Endothelial cell (in vitro differentiated cells): ENCODE results near the gene GNG12. TPM values are rescaled to one million over a fixed set of nuclear protein-coding genes. Genes with fewer than 3 reads are reported as not detected.

ENCODE experiments used
- DNase-seq: peaks from one replicate; pipeline ENCODE4 v3.0.0; 2021; ENCODE audit warnings: low spot score
- H3K27ac Mint-ChIP-seq: one replicate; pipeline ENCODE4 v1.8.0; 2021; ENCODE audit warnings: mixed read lengths, inconsistent platforms; ENCODE audit not compliant: unreplicated experiment
- H3K27me3 Mint-ChIP-seq: one replicate; pipeline ENCODE4 v1.8.0; 2021; ENCODE audit warnings: mild to moderate bottlenecking, moderate library complexity, mixed read lengths, inconsistent platforms; ENCODE audit not compliant: unreplicated experiment
- H3K36me3 Mint-ChIP-seq: one replicate; pipeline ENCODE4 v1.8.0; 2021; ENCODE audit warnings: mild to moderate bottlenecking, low read depth, mixed read lengths, inconsistent platforms; ENCODE audit not compliant: unreplicated experiment
- H3K4me1 Mint-ChIP-seq: one replicate; pipeline ENCODE4 v1.8.0; 2021; ENCODE audit warnings: mild to moderate bottlenecking, mixed read lengths, inconsistent platforms; ENCODE audit not compliant: unreplicated experiment
- H3K4me3 Mint-ChIP-seq: one replicate; pipeline ENCODE4 v1.8.0; 2021; ENCODE audit warnings: mild to moderate bottlenecking, mixed read lengths, inconsistent platforms; ENCODE audit not compliant: unreplicated experiment
- H3K9me3 Mint-ChIP-seq: one replicate; pipeline ENCODE4 v1.8.0; 2021; ENCODE audit warnings: mixed read lengths, inconsistent platforms; ENCODE audit not compliant: unreplicated experiment
- total RNA-seq: library from RNA; stranded (reverse); fragmentation: NEBNext Ultra II Directional; extraction: Animal tissue kit (Norgen Biotek cat#: 25700); gene quantifications from one replicate; pipeline ENCODE4 v1.2.1, GENCODE V29; 2021; ENCODE audit not compliant: unreplicated experiment
- TF ChIP-seq, protein P1 (sequence below): fragments of 200-600 bp; sonication (generic); IDR thresholded peaks from one replicate; pipeline ENCODE4 v1.5.0; 2021; ENCODE audit warnings: antibody characterized with exemption; ENCODE audit not compliant: unreplicated experiment

The GNG12 gene
- total RNA-seq, 1 donor from 2014 or later, result 26.2 TPM

DNA sequence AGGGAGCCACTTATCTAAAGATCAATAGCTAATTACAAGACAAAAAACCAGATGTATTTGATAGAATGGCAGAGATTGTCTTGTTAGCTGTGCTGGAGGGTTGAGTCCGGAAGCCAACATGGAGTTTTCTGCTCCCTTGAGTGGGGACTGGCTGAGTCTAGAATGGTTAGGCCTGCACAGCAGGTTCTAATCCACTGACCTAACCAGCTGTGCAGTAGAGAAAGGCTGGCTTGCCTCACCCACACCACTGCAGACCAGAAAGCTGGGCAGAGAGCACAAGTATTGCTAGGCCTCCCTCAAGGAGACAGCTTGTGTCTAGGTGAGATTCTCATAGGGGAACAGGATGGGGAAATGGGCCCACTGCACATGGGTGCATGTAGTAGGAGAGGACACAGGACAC lies 11.7 kb upstream of the GNG12 start:
- TF ChIP-seq, protein P1, sequence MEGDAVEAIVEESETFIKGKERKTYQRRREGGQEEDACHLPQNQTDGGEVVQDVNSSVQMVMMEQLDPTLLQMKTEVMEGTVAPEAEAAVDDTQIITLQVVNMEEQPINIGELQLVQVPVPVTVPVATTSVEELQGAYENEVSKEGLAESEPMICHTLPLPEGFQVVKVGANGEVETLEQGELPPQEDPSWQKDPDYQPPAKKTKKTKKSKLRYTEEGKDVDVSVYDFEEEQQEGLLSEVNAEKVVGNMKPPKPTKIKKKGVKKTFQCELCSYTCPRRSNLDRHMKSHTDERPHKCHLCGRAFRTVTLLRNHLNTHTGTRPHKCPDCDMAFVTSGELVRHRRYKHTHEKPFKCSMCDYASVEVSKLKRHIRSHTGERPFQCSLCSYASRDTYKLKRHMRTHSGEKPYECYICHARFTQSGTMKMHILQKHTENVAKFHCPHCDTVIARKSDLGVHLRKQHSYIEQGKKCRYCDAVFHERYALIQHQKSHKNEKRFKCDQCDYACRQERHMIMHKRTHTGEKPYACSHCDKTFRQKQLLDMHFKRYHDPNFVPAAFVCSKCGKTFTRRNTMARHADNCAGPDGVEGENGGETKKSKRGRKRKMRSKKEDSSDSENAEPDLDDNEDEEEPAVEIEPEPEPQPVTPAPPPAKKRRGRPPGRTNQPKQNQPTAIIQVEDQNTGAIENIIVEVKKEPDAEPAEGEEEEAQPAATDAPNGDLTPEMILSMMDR, result no peak
- H3K27me3 Mint-ChIP-seq, result peaks cover 2% of the 10 kb centered on the region
- H3K4me3 Mint-ChIP-seq, result no peak overlapping the region
- DNase-seq, result no peak
- H3K36me3 Mint-ChIP-seq, result no peaks in the 10 kb centered on the region
- H3K4me1 Mint-ChIP-seq, result peaks cover under 1% of the 10 kb centered on the region
- no peak overlapping the region for H3K27ac Mint-ChIP-seq
- H3K9me3 Mint-ChIP-seq, result no peaks in the 10 kb centered on the region

DNA sequence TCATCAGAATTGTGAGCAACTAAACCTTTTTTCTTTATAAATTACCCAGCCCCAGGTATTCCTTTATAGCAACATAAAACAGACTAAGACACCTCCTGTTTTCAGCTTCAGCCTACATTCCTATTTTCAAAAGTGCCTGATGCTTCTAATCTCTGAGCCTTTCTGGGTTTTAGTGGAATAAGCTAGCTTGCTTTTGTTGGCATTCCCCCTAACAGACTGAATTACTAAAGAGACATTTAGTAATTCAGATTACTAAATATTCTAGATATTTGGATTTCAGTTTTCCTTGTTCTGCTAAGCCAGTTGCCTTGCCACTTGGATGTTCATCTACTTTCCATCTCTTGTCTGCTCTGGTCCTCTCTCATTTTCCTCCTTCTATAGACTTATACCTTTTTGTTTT lies 10.5 kb upstream of the GNG12 start:
- Mint-ChIP-seq H3K27ac (no peak overlapping the region), H3K36me3 (no peaks in the 10 kb centered on the region), H3K9me3 (no peaks in the 10 kb centered on the region), H3K4me1 (peaks cover 6% of the 10 kb centered on the region), H3K27me3 (no peaks in the 10 kb centered on the region), H3K4me3 (no peak overlapping the region)
- TF ChIP-seq, protein P1, result no peak
- no peak for DNase-seq

DNA sequence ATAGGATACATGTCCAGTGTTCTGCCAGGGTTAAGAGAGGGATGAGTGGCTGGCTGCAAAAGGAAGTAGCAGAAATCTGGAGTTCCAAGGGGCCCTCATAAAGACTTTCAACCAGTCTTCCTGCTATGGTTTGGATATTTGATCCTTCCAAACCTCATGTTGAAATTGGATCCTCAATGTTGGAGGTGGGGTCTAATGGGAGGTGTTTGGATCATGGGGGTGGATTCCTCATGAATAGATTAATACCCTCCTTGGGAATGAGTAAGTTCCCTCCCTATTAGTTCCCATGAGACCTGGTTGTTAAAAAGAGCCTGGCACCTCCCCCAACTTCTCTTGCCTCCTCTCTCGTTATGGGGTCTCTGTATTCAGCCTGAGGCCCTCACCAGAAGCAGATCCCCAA lies 10.1 kb upstream of the GNG12 start:
- DNase-seq, result no peak
- no peaks in the 10 kb centered on the region for H3K27me3 Mint-ChIP-seq

DNA sequence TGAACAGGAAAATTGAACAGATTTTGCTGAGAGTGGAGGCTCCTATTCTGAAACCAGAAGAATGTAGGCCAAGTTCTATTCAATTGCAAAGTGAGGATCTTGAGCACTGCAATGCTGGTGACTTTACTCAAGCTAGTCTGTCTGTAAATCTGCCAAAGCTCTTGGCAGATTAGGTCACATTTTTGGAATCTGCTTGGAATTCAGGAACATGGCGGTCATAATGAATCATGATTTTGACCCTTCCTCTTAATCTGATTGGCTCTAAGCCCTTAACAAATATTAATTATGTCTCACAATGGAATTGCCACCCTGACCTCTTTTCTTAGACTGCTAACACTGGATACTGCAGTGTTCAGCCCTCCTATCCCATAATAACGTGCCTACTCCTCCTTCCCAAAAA lies 7.2 kb upstream of the GNG12 start:
- Mint-ChIP-seq H3K27me3 (peaks cover 2% of the 10 kb centered on the region), H3K36me3 (no peaks in the 10 kb centered on the region), H3K27ac (no peak overlapping the region), H3K4me3 (no peak overlapping the region), H3K9me3 (no peaks in the 10 kb centered on the region), H3K4me1 (peaks cover 10% of the 10 kb centered on the region)
- TF ChIP-seq, protein P1, result no peak
- DNase-seq, result no peak

More for the DNA sequence above, 10.1 kb upstream of the GNG12 start:
- Mint-ChIP-seq H3K36me3 (no peaks in the 10 kb centered on the region), H3K27ac (no peak overlapping the region), H3K4me3 (no peak overlapping the region), H3K4me1 (peaks cover 6% of the 10 kb centered on the region), H3K9me3 (no peaks in the 10 kb centered on the region)
- TF ChIP-seq, protein P1, result no peak

DNA sequence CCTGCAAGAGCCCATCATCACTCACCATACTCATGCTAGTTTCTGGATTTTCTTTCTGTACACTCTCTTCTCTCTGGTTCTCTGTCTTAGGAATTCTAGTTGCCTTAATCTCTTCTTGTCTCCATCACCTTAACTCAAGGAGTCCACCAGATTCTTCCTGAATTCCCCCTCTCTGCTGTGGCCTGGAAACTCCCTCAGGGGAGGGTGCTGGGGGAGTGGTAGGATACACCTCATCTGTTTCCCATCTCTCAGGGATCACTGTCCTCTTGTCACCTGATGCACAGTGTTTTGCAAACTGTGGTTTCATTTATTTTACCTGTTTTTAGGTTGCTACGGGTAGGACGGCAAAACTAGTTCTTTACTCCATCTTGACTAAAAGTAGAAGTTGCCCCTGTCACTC lies 6.6 kb upstream of the GNG12 start:
- H3K9me3 Mint-ChIP-seq, result no peaks in the 10 kb centered on the region
- H3K27ac Mint-ChIP-seq, result no peak overlapping the region
- peaks cover 2% of the 10 kb centered on the region for H3K27me3 Mint-ChIP-seq
- no peak overlapping the region for H3K4me3 Mint-ChIP-seq
- no peaks in the 10 kb centered on the region for H3K36me3 Mint-ChIP-seq
- DNase-seq, result no peak
- TF ChIP-seq, protein P1, result no peak
- H3K4me1 Mint-ChIP-seq, result peaks cover 10% of the 10 kb centered on the region
